WTC11 (cell line): ENCODE data around the gene CHEK2.

Source experiments
- AFF4 ChIP-seq: sonication (generic); formaldehyde crosslinking; IDR thresholded peaks from 2 replicates; pipeline ENCODE4 v1.8.1; 2023; ENCODE audit warnings: mild to moderate bottlenecking, missing genetic modification reagents, borderline replicate concordance
- CTCF ChIP-seq: fragments of 200-600 bp; IDR thresholded peaks from 2 replicates; pipeline ENCODE4 v1.8.0; 2022; ENCODE audit warnings: antibody characterized with exemption
- GRHL2 ChIP-seq: fragments of 250-450 bp; sonication (Bioruptor Pico); IDR thresholded peaks from 2 replicates; pipeline ENCODE4 v1.8.0; 2022; ENCODE audit warnings: mild to moderate bottlenecking, moderate library complexity; ENCODE audit not compliant: insufficient replicate concordance, severe bottlenecking
- SP1 ChIP-seq: sonication (generic); formaldehyde crosslinking; conservative IDR thresholded peaks from 2 replicates; pipeline ENCODE4 v1.8.1; 2022; ENCODE audit warnings: missing genetic modification reagents
- USF1 ChIP-seq: sonication (generic); formaldehyde crosslinking; IDR thresholded peaks from 2 replicates; pipeline ENCODE4 v1.8.0; 2022; ENCODE audit warnings: mild to moderate bottlenecking, missing genetic modification reagents
- ZNF263 ChIP-seq: sonication (generic); formaldehyde crosslinking; IDR thresholded peaks from 2 replicates; pipeline ENCODE4 v1.8.1; 2022; ENCODE audit warnings: low read depth, mild to moderate bottlenecking, moderate library complexity, missing genetic modification reagents
- TF ChIP-seq, protein P1 (sequence below): sonication (generic); formaldehyde crosslinking; IDR thresholded peaks from 2 replicates; pipeline ENCODE4 v1.8.1; 2023; ENCODE audit warnings: mild to moderate bottlenecking, moderate library complexity, missing genetic modification reagents

DNA sequence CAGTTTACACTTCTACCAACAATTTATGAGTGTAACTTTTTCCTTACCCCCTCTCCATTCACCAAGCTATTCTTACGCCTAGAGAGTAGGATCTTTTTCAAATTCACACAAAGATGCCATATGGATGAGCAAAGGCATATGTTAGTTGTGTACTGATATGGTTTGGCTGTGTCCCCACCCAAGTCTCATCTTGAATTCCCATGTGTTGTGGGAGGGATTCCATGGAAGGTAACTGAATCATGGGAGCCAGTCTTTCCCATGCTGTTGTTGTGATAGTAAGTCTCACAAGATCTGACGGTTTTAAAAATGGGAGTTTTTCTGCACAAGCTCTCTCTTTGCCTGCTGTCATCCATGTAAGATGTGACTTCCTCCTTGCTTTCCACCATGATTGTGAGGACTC is 102.3 kb downstream of the CHEK2 start:
- TF ChIP-seq CTCF (no peak), GRHL2 (CRISPR knock-in tag) (no peak), ZNF263 (CRISPR knock-in tag) (no peak), SP1 (CRISPR knock-in tag) (no peak), AFF4 (CRISPR knock-in tag) (no peak), USF1 (no peak)
- TF ChIP-seq, protein P1, sequence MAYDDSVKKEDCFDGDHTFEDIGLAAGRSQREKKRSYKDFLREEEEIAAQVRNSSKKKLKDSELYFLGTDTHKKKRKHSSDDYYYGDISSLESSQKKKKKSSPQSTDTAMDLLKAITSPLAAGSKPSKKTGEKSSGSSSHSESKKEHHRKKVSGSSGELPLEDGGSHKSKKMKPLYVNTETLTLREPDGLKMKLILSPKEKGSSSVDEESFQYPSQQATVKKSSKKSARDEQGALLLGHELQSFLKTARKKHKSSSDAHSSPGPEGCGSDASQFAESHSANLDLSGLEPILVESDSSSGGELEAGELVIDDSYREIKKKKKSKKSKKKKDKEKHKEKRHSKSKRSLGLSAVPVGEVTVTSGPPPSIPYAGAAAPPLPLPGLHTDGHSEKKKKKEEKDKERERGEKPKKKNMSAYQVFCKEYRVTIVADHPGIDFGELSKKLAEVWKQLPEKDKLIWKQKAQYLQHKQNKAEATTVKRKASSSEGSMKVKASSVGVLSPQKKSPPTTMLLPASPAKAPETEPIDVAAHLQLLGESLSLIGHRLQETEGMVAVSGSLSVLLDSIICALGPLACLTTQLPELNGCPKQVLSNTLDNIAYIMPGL, result no peak
